Mammary epithelial cell (primary cell): ENCODE measurements around the gene CNOT6L.

Source experiments
- EZH2 ChIP-seq: IDR thresholded peaks from 2 replicates; pipeline ENCODE4 v1.6.1; 2012; ENCODE audit warnings: low read length, inconsistent platforms, borderline replicate concordance
- TF ChIP-seq, protein P1 (sequence below), 2 donors: IDR thresholded peaks in 1 of 2; conservative IDR thresholded peaks in 1 of 2; 2 replicates each; pipeline ENCODE4 v1.5.1; 2011 to 2012; ENCODE audit warnings: inconsistent platforms in 2 of 2, low read length in 2 of 2, mild to moderate bottlenecking in 2 of 2, control low read depth in 1 of 2, low read depth in 1 of 2; ENCODE audit not compliant: insufficient read depth in 1 of 2; ENCODE audit errors: extremely low read depth in 1 of 2

DNA sequence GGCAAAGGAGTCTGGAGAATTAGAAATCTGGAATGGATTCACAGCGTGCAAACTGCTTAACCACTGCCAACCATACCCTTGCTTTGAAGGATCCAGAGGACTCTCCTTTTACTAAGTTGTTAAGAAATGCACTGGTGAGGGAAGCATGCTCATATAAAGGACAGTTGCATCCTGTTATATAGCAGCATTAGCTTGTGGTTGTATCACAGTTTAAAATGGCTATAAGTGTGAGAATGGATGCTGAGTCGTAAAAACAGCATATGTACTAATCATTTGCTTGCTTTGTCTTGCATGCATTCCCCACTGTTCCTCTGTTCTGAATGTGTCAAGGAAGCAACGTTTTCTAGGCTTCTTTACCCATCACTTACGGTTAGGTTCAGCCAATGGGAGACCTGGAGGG lies 112.5 kb downstream of the CNOT6L start:
- TF ChIP-seq, protein P1, sequence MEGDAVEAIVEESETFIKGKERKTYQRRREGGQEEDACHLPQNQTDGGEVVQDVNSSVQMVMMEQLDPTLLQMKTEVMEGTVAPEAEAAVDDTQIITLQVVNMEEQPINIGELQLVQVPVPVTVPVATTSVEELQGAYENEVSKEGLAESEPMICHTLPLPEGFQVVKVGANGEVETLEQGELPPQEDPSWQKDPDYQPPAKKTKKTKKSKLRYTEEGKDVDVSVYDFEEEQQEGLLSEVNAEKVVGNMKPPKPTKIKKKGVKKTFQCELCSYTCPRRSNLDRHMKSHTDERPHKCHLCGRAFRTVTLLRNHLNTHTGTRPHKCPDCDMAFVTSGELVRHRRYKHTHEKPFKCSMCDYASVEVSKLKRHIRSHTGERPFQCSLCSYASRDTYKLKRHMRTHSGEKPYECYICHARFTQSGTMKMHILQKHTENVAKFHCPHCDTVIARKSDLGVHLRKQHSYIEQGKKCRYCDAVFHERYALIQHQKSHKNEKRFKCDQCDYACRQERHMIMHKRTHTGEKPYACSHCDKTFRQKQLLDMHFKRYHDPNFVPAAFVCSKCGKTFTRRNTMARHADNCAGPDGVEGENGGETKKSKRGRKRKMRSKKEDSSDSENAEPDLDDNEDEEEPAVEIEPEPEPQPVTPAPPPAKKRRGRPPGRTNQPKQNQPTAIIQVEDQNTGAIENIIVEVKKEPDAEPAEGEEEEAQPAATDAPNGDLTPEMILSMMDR (conservative IDR thresholded peaks at IDR 0.05 in 1 of 2, IDR thresholded peaks at IDR 0.05 in 1 of 2; ENCODE audit: extremely low read depth in 1 of 2, insufficient read depth in 1 of 2, low read depth in 1 of 2, low read length in 2 of 2): no peak
- TF ChIP-seq EZH2: no peak
